GM18951 (cell line): ENCODE data around the gene CABLES1.
"Not testable (repeated sequence)": the region's sequence is repeated elsewhere in the genome, so short reads cannot be mapped to it uniquely, and the experiment has no call there.

Experiments used
- POLR2A ChIP-seq: IDR thresholded peaks from 4 replicates; pipeline ENCODE4 v1.6.1; 2011; ENCODE audit warnings: mild to moderate bottlenecking; ENCODE audit not compliant: insufficient read length, insufficient read depth; ENCODE audit errors: extremely low read depth
- in situ Hi-C: fragments of 300-500 bp; cut with MboI; formaldehyde crosslinking; loops from one replicate; pipeline ENCODE4 v1.12.0; 2022; ENCODE audit warnings: low sequenced_read_pairs, mixed read lengths, inconsistent platforms; ENCODE audit not compliant: unreplicated experiment

CABLES1 gene, protein sequence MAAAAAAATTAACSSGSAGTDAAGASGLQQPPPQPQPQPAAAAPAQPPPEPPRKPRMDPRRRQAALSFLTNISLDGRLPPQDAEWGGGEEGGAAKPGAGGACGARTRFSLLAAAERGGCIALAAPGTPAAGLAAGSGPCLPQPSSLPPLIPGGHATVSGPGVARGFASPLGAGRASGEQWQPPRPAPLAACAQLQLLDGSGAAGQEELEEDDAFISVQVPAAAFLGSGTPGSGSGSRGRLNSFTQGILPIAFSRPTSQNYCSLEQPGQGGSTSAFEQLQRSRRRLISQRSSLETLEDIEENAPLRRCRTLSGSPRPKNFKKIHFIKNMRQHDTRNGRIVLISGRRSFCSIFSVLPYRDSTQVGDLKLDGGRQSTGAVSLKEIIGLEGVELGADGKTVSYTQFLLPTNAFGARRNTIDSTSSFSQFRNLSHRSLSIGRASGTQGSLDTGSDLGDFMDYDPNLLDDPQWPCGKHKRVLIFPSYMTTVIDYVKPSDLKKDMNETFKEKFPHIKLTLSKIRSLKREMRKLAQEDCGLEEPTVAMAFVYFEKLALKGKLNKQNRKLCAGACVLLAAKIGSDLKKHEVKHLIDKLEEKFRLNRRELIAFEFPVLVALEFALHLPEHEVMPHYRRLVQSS

DNA sequence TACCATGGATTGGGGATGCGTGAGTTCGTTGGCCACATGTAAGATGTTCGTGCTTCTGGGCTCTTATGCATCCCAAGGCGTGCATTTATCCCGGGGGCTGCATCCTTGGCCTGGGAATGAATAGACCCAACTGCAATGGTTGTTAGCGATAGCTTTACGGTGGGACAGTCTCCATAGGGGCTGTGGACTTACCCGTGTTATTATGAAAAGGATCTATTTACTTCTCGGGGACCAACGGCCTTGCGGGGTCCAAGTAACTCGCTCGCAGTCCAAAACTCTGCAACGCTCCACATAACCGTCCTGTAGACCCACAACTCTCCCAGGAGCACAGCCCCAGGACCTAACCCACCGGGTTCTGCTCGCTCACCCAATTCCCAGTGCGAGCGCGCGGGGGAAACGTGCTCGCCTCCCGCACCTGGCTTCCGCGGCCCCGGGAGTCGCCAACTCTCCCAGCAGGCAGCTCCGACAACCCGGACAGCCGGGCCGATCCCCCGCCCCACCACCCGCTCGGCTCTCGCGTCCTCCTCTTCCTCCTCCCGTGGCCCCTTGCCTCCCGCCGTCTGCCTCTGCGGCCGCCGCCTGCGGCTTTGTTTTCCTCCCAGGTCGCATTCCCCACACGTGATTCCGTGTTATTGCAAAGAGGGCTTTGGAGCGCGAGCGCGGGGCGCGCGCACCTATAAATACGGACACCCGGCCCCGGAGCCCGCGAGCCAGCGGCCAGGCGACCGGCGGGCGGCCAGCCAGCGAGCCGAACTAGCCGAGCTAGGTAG, at the start of gene CABLES1:
Gene CABLES1 (plus strand): TSS at position 706 of the 770 bp plus-strand sequence. CDS start 278 bp downstream, outside the sequence.
- peak; percentile 72 for TF ChIP-seq POLR2A
- in situ Hi-C loops, result loop anchor here (5.0 kb wide), 1 partner anchor 222 kb away; no protein-coding TSS in a partner anchor

DNA sequence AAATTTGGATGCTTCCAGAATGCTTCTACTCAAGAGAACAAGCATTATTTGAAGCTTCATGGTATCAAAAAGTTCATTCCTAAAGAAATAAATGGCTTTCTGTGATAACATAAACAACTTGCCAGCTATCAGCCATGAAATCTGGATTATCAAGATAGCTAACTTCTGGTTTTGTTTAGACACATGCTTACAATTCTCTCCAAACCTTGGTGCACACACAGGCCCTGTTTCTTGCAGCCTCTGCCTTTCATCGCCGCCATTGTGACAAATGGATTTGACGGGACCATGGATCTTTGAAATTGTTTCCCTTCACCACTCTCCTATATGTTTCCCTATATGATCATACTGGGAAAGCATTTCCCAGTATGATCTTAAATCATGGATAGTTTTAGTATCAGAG, 47.9 kb upstream of the CABLES1 start:
- in situ Hi-C loops, result no loop called here
- no peak for TF ChIP-seq POLR2A

DNA sequence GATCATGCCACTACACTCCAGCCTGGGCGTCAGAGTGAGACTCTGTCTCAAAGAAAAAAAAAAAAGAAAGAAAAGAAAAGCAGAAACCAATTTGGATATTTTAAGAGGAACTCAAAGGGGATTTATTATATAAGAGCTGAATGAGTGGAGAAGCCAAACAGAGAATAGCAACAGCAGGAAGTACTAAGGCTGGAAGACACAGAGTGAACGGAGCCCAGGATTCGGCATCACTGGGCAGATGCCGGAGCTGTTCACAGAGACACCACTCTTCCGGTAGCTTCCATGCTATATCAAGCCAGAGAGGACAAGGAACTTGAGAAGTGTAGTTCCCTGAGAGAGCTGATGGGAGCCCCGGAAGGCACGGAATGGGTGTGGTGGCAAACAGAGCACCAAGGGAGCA, 47.0 kb upstream of the CABLES1 start:
- TF ChIP-seq POLR2A, result no peak
- in situ Hi-C loops, result no loop called here

DNA sequence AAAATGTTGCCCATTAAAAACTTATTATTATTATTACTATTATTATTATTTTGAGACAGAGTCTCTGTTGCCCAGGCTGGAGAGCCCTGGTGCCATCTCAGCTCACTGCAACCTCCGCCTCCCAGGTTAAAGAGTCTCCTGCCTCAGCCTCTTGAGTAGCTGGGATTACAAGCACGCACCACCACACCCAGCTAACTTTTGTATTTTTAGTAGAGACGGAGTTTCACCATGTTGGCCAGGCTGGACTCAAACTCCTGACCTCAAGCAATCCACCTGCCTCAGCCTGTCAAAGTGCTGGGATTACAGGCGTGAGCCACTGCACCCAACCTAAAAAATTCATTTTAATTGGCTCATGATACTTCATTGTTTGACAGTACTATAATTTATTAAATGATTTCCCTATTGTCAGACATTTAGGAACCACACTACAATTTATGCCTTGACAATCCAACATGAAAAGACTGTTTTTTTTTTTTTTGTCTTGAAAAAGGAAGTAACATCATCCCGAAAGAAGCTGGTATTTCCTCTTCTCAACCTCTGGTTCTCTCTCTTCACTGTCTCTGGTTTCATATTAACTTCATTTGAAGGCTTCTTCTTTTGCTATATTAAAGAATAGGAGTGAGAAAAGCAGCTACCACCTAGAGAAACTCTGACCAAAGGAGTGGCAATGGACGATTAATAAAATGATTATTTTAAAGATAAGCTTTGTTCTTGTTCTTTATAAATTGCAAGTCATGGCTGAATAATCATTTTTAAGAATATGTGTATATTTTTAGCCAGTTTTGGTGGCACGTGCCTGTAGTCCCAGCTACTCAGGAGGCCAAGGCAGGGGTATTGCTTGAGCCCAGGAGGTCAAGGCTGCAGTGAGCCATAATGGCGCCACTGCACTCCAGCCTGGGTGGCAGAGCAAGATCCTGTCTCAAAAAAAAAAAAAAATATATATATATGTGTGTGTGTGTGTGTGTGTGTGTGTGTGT, 44.0 kb upstream of the CABLES1 start:
- in situ Hi-C loops, result not testable (repeated sequence)

DNA sequence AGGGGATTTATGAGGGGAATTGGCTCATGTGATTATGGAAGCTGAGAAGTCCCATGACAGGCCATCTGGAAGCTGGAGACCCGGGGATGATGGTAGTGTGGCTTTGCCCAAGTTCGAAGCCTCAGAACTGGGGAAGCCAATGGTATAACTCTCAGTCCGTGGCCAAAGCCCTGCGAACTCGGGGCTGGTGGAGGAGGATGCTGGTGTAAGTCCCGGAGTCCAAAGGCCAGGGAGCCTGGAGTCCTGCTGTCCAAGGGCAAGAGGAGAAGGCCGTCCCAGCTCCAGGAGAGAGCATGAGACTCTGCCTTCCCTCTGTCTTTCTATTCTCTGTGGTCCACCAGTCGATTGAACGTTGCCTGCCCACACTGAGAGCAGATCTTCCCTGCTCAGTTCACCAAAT, 43.2 kb upstream of the CABLES1 start:
- no peak for TF ChIP-seq POLR2A
- in situ Hi-C loops, result no loop called here

DNA sequence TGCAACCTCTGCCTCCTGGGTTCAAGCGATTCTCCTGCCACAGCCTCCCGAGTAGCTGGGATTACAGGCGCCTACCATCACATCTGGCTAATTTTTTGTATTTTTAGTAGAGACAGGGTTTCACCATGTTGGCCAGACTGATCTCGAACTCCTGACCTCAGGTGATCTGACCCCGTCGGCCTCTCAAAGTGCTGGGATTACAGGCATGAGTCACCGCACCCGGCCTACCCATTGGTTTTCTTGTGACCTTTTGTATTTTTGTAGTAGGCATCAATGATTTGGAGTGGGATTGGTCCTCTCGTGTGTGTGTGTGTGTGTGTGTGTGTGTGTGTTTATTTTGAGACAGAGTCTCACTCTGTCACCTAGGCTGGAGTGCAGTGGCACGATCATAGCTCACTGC, 42.2 kb upstream of the CABLES1 start:
- in situ Hi-C loops, result not testable (repeated sequence)

DNA sequence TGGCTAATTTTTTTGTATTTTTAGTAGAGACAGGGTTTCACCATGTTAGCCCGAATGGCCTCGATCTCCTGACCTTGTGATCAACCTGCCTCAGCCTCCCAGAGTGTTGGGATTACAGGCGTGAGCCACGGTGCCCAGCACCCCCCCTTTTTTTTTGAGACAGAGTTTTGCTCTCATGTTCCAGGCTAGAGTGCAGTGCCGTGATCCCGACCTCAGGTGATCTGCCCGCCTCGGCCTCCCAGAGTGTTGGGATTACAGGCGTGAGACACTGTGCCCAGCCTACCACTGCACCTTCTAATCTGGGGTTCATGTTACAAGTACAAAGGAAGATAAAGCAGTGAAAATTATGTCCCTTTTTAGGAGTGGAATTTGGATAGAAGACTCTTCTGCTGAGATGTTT, 41.5 kb upstream of the CABLES1 start:
- in situ Hi-C loops, result no loop called here
- no peak for TF ChIP-seq POLR2A

DNA sequence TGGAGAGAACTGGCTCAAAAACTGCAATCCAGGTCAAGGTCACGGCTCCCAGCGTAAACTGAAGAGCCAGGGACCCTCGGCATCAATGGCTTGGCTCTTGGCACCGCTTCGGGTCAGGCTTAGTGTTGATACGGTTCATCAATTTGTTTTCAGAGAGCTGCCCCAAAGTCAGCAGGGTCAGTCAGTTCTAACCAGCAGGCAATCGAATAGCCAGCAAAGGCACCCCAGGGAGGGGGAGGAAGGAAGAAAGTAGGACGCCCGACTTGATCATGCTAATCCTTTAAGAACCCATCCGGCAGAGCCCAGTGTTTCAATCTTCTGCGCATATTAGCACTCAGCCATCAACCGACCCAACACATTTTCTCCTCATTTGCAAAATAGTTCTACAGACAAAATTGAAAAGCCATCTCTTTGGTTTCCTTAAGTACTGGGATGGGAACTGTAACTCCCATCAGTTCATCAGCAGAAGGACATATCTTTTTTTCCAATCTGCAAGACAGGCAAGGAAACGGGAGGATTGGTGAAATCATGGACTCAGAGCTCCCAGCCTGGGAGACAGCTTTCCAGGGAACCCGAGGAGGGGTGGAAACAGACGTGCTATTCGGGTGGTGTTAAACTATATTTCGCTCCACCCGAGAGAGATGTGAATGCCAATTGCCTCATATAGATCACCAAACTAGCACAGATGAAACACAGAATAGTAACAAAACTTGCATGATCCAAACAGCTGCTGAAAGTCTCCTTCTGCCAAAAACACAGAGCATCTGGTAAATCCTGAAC, 40.7 kb upstream of the CABLES1 start:
- TF ChIP-seq POLR2A, result no peak
- in situ Hi-C loops, result no loop called here

DNA sequence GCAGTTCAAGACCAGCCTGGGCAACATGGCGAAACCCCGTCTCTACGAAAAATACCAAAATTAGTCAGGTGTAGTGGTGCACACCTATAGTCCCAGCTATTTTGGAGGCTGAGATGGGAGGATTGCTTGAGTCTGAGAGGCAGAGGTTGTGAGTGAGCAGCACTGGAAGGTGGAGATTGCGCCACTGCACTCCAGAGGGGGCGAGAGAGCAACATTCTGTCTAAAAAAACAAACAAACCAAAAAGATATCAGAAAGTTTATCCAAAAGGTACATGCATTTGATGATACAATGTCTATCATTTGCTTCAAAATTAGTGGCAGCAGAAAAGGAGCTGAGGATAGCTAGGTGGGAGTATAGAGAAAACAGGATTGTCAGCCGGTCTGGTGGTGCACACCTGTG, 39.8 kb upstream of the CABLES1 start:
- in situ Hi-C loops, result no loop called here
- no peak for TF ChIP-seq POLR2A

DNA sequence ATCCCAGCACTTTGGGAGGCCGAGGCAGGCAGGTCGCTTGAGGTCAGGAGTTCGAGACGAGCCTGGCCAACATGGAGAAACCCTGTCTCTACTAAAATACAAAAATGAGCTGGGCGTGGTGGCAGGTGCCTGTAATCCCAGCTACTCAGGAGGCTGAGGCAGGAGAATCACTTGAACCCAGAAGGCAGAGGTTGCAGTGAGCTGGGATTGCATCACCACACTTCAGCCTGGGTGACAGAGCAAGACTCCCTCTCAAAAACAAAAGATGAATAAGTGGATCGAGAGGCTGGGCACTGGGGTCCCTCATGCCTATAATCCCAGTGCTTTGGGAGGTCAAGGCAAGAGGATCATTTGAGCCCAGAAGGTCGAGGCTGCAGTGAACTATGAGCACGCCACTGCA, 38.3 kb upstream of the CABLES1 start:
- in situ Hi-C loops, result not testable (repeated sequence)

DNA sequence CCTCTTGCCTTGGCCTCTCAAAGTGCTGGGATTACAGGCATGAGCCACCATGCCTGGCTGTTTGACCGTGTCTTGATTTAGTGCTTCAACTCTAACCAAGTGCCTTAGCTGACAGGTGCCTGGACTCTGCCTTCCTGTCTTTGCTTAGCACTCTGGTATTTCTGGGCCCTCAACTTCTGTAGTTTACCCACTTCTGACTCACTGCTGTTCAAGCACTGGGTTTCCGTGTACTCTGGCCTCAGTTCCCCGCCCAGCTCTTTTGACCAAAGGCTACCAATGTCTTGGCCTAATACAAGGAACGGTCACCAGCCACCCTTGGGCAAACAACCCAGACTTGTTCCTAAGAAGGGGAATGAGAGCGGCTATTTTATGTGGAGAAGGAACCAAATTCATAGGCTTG, 35.7 kb upstream of the CABLES1 start:
- no peak for TF ChIP-seq POLR2A
- in situ Hi-C loops, result no loop called here

DNA sequence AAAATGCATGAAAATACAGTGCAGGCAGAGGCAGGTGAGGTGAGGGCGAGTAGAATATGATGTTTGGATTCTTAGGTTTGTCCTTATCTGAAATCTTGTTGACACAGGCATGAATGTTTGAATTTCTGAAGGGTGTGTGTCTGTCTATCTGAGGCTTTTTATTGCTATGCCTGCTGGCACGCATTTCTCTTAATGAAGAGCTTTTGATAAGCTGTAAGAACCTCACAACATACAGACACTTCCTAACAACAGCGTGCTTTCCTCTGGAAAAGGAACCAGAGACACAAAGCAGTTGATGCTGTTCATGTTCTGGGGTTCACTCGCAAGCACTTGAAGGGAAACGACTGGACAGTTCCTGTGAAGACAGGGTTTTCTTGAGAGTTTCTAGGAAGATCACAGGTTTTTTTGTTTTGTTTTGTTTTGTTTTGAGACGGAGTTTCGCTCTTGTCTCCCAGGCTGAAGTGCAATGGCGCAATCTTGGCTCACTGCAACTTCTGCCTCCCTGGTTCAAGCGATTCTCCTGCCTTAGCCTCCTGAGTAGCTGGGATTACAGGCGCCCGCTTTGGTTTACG, 33.3 kb upstream of the CABLES1 start:
- in situ Hi-C loops, result no loop called here
- no peak for TF ChIP-seq POLR2A
